Fibroblast of the aortic adventitia (primary cell): ENCODE data around the gene SLC25A28. TPM values are rescaled to one million over a fixed set of nuclear protein-coding genes. Genes with fewer than 3 reads are reported as not detected.

Experiments used
- DNase-seq: peaks from one replicate; pipeline ENCODE4 v3.0.0-alpha.2; 2010; ENCODE audit warnings: low read depth
- H3K4me3 ChIP-seq: 2 replicates; pipeline ENCODE4 v1.5.1; 2011; ENCODE audit warnings: low read depth, mild to moderate bottlenecking, control low read depth, low read length, moderate library complexity
- CTCF ChIP-seq: IDR thresholded peaks from 2 replicates; pipeline ENCODE4 v1.5.1; 2011; ENCODE audit warnings: mild to moderate bottlenecking, low read length, control low read depth, inconsistent platforms; ENCODE audit not compliant: insufficient read depth
- total RNA-seq: library from RNA; depleted of rRNA; stranded (reverse); fragments of >200 nt; gene quantifications from 2 replicates; pipeline ENCODE4 v1.2.3, GENCODE V29; 2012; ENCODE audit warnings: low replicate concordance

SLC25A28 gene
- total RNA-seq, 1 donor, result 20.9 TPM

DNA sequence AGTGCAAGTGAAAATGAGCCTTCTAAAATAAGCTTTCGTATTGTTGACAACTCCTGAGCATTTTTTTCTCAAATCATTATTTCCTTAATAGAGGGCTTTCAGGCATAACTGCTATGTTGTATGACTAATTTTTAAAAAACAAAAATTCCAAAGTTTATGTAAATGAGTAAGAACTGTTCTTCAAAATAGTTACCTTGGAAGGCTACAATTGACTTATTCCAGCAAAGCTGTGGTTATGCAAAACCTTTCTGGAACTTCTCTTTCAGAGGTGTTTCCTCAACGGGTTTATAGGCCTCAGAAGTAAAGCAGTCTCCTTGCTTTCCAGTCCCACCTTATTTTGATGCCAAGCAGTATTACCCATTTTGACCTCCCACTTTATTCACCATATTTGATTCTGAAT is 2.5 kb downstream of the SLC25A28 start:
- peak overlapping the region; percentile 96 for H3K4me3 ChIP-seq
- TF ChIP-seq CTCF, result no peak
- no peak for DNase-seq

- no peak for TF ChIP-seq CTCF
- no peak overlapping the region for H3K4me3 ChIP-seq
- DNase-seq, result no peak
Measured at GRCh38 chr10:99615426-99615825, 4.8 kb downstream of the SLC25A28 start.

- no peak overlapping the region for H3K4me3 ChIP-seq
- peak; percentile 73 for DNase-seq
- TF ChIP-seq CTCF, result peak; percentile 76
Measured at GRCh38 chr10:99612167-99612831, 7.9 kb downstream of the SLC25A28 start.

DNA sequence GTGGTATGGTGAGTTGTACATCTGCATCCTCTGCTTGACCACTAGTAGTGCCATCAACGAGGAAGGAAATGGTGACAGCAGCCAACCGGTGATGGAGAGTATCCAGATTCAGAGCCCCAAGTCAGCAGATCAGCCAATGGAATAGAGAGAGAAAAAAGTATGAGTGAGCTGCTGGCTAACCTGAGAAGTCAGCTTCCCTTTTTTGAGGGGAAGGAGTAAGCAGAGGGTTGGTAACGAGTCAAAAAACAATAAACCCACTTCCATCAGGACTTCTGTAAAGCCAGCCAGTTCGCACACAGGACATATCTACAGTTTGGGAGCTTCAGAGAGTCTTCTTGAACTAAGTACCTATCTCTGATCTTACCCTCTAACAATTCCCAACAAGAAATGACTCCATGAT is 8.9 kb downstream of the SLC25A28 start:
- no peak for TF ChIP-seq CTCF
- no peak overlapping the region for H3K4me3 ChIP-seq
- DNase-seq, result no peak

GRCh38 chr10:99610221-99610620 is 10.0 kb downstream of the SLC25A28 start:
- no peak for DNase-seq
- no peak overlapping the region for H3K4me3 ChIP-seq
- TF ChIP-seq CTCF, result no peak

- no peak overlapping the region for H3K4me3 ChIP-seq
- TF ChIP-seq CTCF, result no peak
- no peak for DNase-seq
Measured at GRCh38 chr10:99609186-99609585, 11.1 kb downstream of the SLC25A28 start.

- no peak for DNase-seq
- no peak overlapping the region for H3K4me3 ChIP-seq
Measured at GRCh38 chr10:99605351-99605750, 14.9 kb downstream of the SLC25A28 start.

More at GRCh38 chr10:99605351-99605750, 14.9 kb downstream of the SLC25A28 start:
- TF ChIP-seq CTCF, result no peak
